Natural killer cell (primary cell): ENCODE measurements around the gene OSM. TPM values are rescaled to one million over a fixed set of nuclear protein-coding genes. Genes with fewer than 3 reads are reported as not detected.

Source experiments
- ATAC-seq, 3 donors: fragments of 150-1000 bp in 2 of 3; fragments of 200-7000 bp in 1 of 3; cut with Tn5 transposase; 1 replicate in 1 of 3; 2 replicates in 2 of 3; pipeline ENCODE4 v1.10.0; 2021; ENCODE audit warnings: mild to moderate bottlenecking in 2 of 3, moderate library complexity in 2 of 3
- DNase-seq, 2 donors: peaks; one replicate each; pipeline versions ENCODE4 v3.0.0 to v3.0.0-alpha.2; 2013 to 2021; ENCODE audit warnings: mixed read lengths in 1 of 2
- H3K27ac ChIP-seq: one replicate; pipeline ENCODE4 v1.5.1; 2013; ENCODE audit warnings: mild to moderate bottlenecking, low read length
- H3K27me3 ChIP-seq: one replicate; pipeline ENCODE4 v1.6.1; 2013; ENCODE audit warnings: low read length; ENCODE audit not compliant: control insufficient read depth, insufficient read depth
- H3K36me3 ChIP-seq: one replicate; pipeline ENCODE4 v1.6.1; 2013; ENCODE audit warnings: low read length; ENCODE audit not compliant: control insufficient read depth, insufficient read depth
- H3K4me1 ChIP-seq: one replicate; pipeline ENCODE4 v1.6.1; 2013; ENCODE audit warnings: low read length; ENCODE audit not compliant: control insufficient read depth, insufficient read depth
- H3K4me3 ChIP-seq: one replicate; pipeline ENCODE4 v1.5.1; 2013; ENCODE audit warnings: low read length
- H3K9me3 ChIP-seq: one replicate; pipeline ENCODE4 v1.6.1; 2013; ENCODE audit warnings: low read length; ENCODE audit not compliant: control insufficient read depth, insufficient read depth
- H3K27ac Mint-ChIP-seq, 2 donors: one replicate each; pipeline ENCODE4 v1.8.0; 2022; ENCODE audit warnings: mild to moderate bottlenecking in 2 of 2, mixed read lengths in 2 of 2, moderate library complexity in 1 of 2
- H3K27me3 Mint-ChIP-seq, 2 donors: one replicate each; pipeline ENCODE4 v1.8.0; 2022; ENCODE audit warnings: low read depth in 2 of 2, mixed read lengths in 2 of 2
- H3K36me3 Mint-ChIP-seq: one replicate; pipeline ENCODE4 v1.8.0; 2022; ENCODE audit warnings: mixed read lengths
- H3K4me1 Mint-ChIP-seq, 2 donors: one replicate each; pipeline ENCODE4 v1.8.0; 2022; ENCODE audit warnings: mixed read lengths in 2 of 2
- H3K4me3 Mint-ChIP-seq: one replicate; pipeline ENCODE4 v1.8.0; 2022; ENCODE audit warnings: mild to moderate bottlenecking, moderate library complexity, mixed read lengths
- H3K9me3 Mint-ChIP-seq, 2 donors: one replicate each; pipeline ENCODE4 v1.8.0; 2022; ENCODE audit warnings: mixed read lengths in 2 of 2
- CTCF ChIP-seq: fragments of 200-600 bp; IDR thresholded peaks from one replicate; pipeline ENCODE4 v1.8.0; 2022; ENCODE audit warnings: antibody characterized with exemption
- WGBS: methylation state at CpG from one replicate; pipeline ENCODE4 v1.1.7; 2013; ENCODE audit warnings: missing lambda C conversion rate; ENCODE audit not compliant: insufficient coverage; 5-methylcytosine and 5-hydroxymethylcytosine counted together
- intact Hi-C: fragments of 100-400 bp; cut with micrococcal nuclease; formaldehyde crosslinking; loops from one replicate; pipeline ENCODE4 v1.14.2; 2022
- total RNA-seq, 4 donors: library from RNA; stranded (reverse); fragments of 120-200 nt in 1 of 4; gene quantifications; one replicate each; pipeline versions ENCODE4 v1.2.3 to v1.2.4, GENCODE V29; 2013 to 2022

OSM gene
- total RNA-seq, 3 donors from 2014 or later (not counting 1 experiment from before 2014, with no cell fraction given) = 17.4 to 142 (median 18.1) TPM

- Histone ChIP-seq H3K9me3 (no peaks in the 10 kb centered on the region), H3K4me1 (peaks cover 18% of the 10 kb centered on the region), H3K27ac (no peak overlapping the region), H3K4me3 (no peak overlapping the region), H3K27me3 (no peaks in the 10 kb centered on the region), H3K36me3 (no peaks in the 10 kb centered on the region)
- Mint-ChIP-seq H3K4me3 (no peak overlapping the region), H3K27ac (no peak overlapping the region), H3K9me3 (no peaks in the 10 kb centered on the region), H3K4me1 (peaks cover 10 to 15% of the 10 kb centered on the region in 2 donors), H3K36me3 (no peaks in the 10 kb centered on the region), H3K27me3 (no peaks in the 10 kb centered on the region)
- ATAC-seq = no peak
- no peak for DNase-seq
- TF ChIP-seq CTCF = no peak
- WGBS = 63% methylated on average over 15 of the region's 17 CpGs
- intact Hi-C loops = no loop called here
Observed at GRCh38 chr22:30232716-30233218, 33.9 kb downstream of the OSM start.

GRCh38 chr22:30230787-30231461, 35.7 kb downstream of the OSM start:
- Mint-ChIP-seq H3K4me1 (peaks cover 19 to 26% of the 10 kb centered on the region in 2 donors), H3K27me3 (no peaks in the 10 kb centered on the region), H3K9me3 (no peaks in the 10 kb centered on the region), H3K27ac (no peak overlapping the region), H3K4me3 (no peak overlapping the region), H3K36me3 (no peaks in the 10 kb centered on the region)
- DNase-seq (no peak), ATAC-seq (no peak)
- Histone ChIP-seq H3K4me3 (no peak overlapping the region), H3K36me3 (no peaks in the 10 kb centered on the region), H3K9me3 (no peaks in the 10 kb centered on the region), H3K27me3 (no peaks in the 10 kb centered on the region), H3K27ac (no peak overlapping the region), H3K4me1 (peaks cover 33% of the 10 kb centered on the region)
- intact Hi-C loops = no loop called here
- no peak for TF ChIP-seq CTCF
- 90% methylated on average over 9 of the region's 9 CpGs for WGBS

GRCh38 chr22:30230330-30230729, 36.3 kb downstream of the OSM start:
- Mint-ChIP-seq H3K27ac (no peak overlapping the region), H3K27me3 (no peaks in the 10 kb centered on the region), H3K4me3 (no peak overlapping the region), H3K36me3 (no peaks in the 10 kb centered on the region), H3K4me1 (peaks cover 25 to 32% of the 10 kb centered on the region in 2 donors), H3K9me3 (no peaks in the 10 kb centered on the region)
- no peaks in the 10 kb centered on the region for H3K9me3 ChIP-seq
- intact Hi-C loops = no loop called here
- H3K36me3 ChIP-seq = no peaks in the 10 kb centered on the region
- no peak for TF ChIP-seq CTCF
- no peak overlapping the region for H3K4me3 ChIP-seq
- 95% methylated on average over 3 of the region's 3 CpGs for WGBS
- no peak overlapping the region for H3K27ac ChIP-seq
- DNase-seq (no peak), ATAC-seq (no peak)
- H3K4me1 ChIP-seq = peaks cover 39% of the 10 kb centered on the region
- no peaks in the 10 kb centered on the region for H3K27me3 ChIP-seq
